Measurements from ENCODE around the gene STX4. TPM values are rescaled to one million over a fixed set of nuclear protein-coding genes. Genes with fewer than 3 reads are reported as not detected.
A peak's percentile ranks its signal among the peaks of the same experiment; 100 is the strongest.

The STX4 gene
- total RNA-seq, 1 experiment from 2014 or later: 32.3 TPM

GRCh38 chr16:31031276-31031675 is 2.1 kb upstream of the STX4 start:
- no peak overlapping the region for H3K23ac ChIP-seq (ENCODE audit: insufficient read length, low read depth, low read length)
- no peak overlapping the region for H3K4ac ChIP-seq (ENCODE audit: low read depth, low read length)
- H3K27ac Mint-ChIP-seq: no peak overlapping the region
- no peak overlapping the region for H4K91ac ChIP-seq (ENCODE audit: insufficient read length, low read depth, low read length)
- H3K4me1 ChIP-seq (ENCODE audit: insufficient read depth, low read length): no peaks in the 10 kb centered on the region
- no peak overlapping the region for H2BK5ac ChIP-seq (ENCODE audit: insufficient read length, low read length)
- H3K14ac ChIP-seq (ENCODE audit: insufficient read depth, low read length): no peak overlapping the region
- no peak overlapping the region for H2BK120ac ChIP-seq (ENCODE audit: low read depth, low read length, poor library complexity, severe bottlenecking)
- peaks cover 5% of the 10 kb centered on the region for H4K20me1 ChIP-seq (ENCODE audit: control insufficient read depth, insufficient read depth, insufficient read length)
- H2BK12ac ChIP-seq (ENCODE audit: insufficient read length, low read depth, low read length): no peak overlapping the region
- TF ChIP-seq, protein P1, sequence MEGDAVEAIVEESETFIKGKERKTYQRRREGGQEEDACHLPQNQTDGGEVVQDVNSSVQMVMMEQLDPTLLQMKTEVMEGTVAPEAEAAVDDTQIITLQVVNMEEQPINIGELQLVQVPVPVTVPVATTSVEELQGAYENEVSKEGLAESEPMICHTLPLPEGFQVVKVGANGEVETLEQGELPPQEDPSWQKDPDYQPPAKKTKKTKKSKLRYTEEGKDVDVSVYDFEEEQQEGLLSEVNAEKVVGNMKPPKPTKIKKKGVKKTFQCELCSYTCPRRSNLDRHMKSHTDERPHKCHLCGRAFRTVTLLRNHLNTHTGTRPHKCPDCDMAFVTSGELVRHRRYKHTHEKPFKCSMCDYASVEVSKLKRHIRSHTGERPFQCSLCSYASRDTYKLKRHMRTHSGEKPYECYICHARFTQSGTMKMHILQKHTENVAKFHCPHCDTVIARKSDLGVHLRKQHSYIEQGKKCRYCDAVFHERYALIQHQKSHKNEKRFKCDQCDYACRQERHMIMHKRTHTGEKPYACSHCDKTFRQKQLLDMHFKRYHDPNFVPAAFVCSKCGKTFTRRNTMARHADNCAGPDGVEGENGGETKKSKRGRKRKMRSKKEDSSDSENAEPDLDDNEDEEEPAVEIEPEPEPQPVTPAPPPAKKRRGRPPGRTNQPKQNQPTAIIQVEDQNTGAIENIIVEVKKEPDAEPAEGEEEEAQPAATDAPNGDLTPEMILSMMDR (conservative IDR thresholded peaks at IDR 0.05): no peak
- no peaks in the 10 kb centered on the region for H3K9me3 Mint-ChIP-seq
- H3K27me3 ChIP-seq (ENCODE audit: insufficient read depth, low read length): no peaks in the 10 kb centered on the region
- no peak overlapping the region for H3K4me2 ChIP-seq (ENCODE audit: insufficient read depth, insufficient read length, low read length)
- no peaks in the 10 kb centered on the region for H3K79me2 ChIP-seq (ENCODE audit: insufficient read depth, low read length)
- H3K27me3 Mint-ChIP-seq (ENCODE audit: low read depth): no peaks in the 10 kb centered on the region; the same call in 1 of the 2 replicates
- H3K36me3 Mint-ChIP-seq (ENCODE audit: insufficient read depth in 1 of 3, low read depth in 3 of 3): no peaks in the 10 kb centered on the region
- peak overlapping the region in 1 of 2 experiments; percentile 60; a peak in 2 of 5 replicates for H3K4me3 Mint-ChIP-seq
- no peak overlapping the region for H2AFZ ChIP-seq (ENCODE audit: low read length)
- no peak overlapping the region for H3K9ac ChIP-seq (ENCODE audit: extremely low read depth, insufficient read length, low read length)
- H3K56ac ChIP-seq (ENCODE audit: insufficient read length, low read depth, low read length): no peak overlapping the region
- no peaks in the 10 kb centered on the region for H3K9me3 ChIP-seq (ENCODE audit: control insufficient read depth, low read depth, low read length)
- H3K18ac ChIP-seq (ENCODE audit: insufficient read length, low read depth, low read length): no peak overlapping the region
- H3K4me1 Mint-ChIP-seq: peaks cover 7 to 17% of the 10 kb centered on the region in 2 experiments; a peak in 3 of 4 replicates
- H2BK15ac ChIP-seq (ENCODE audit: low read depth, low read length): no peak overlapping the region
- H3K23me2 ChIP-seq (ENCODE audit: insufficient read length, low read depth, low read length, poor library complexity, severe bottlenecking): peaks cover 17% of the 10 kb centered on the region
- no peak overlapping the region for H3K27ac ChIP-seq (ENCODE audit: insufficient read length, low read depth, low read length)
- no peak overlapping the region for H4K5ac ChIP-seq (ENCODE audit: insufficient read length, low read depth, low read length)
- H3T11ph ChIP-seq (ENCODE audit: low read length): no peak overlapping the region
- H2AK5ac ChIP-seq (ENCODE audit: insufficient read length, low read length): no peak overlapping the region
- no peak overlapping the region for H2BK20ac ChIP-seq (ENCODE audit: low read depth, low read length, poor library complexity, severe bottlenecking)
- no peak overlapping the region for H4K8ac ChIP-seq (replicated peaks; ENCODE audit: insufficient read length, low read depth, low read length)
- DNase-seq: no peak
- WGBS (ENCODE audit: extremely low coverage, insufficient read length, low lambda C conversion rate): no CpG with 5 or more reads among the region's 4 CpGs
- H3K79me1 ChIP-seq (ENCODE audit: insufficient read depth, low read depth, low read length, poor library complexity, severe bottlenecking): no peaks in the 10 kb centered on the region
